D721Med (cell line): Measurements from ENCODE around the gene SPTBN4.

Source experiments
- DNase-seq: peaks from one replicate; pipeline ENCODE4 v3.0.0; 2011; ENCODE audit warnings: low spot score; ENCODE audit not compliant: insufficient read length
- FAIRE-seq: peaks from 2 replicates; lab custom pipeline; 2011; peaks lifted over from hg19 to GRCh38; lab: Jason Lieb, UNC
- TF ChIP-seq, protein P1 (sequence below): IDR thresholded peaks from 2 replicates; pipeline ENCODE4 v1.5.1; 2012; ENCODE audit warnings: mild to moderate bottlenecking, control low read depth; ENCODE audit not compliant: insufficient read depth; ENCODE audit errors: missing control alignments

The SPTBN4 gene

DNA sequence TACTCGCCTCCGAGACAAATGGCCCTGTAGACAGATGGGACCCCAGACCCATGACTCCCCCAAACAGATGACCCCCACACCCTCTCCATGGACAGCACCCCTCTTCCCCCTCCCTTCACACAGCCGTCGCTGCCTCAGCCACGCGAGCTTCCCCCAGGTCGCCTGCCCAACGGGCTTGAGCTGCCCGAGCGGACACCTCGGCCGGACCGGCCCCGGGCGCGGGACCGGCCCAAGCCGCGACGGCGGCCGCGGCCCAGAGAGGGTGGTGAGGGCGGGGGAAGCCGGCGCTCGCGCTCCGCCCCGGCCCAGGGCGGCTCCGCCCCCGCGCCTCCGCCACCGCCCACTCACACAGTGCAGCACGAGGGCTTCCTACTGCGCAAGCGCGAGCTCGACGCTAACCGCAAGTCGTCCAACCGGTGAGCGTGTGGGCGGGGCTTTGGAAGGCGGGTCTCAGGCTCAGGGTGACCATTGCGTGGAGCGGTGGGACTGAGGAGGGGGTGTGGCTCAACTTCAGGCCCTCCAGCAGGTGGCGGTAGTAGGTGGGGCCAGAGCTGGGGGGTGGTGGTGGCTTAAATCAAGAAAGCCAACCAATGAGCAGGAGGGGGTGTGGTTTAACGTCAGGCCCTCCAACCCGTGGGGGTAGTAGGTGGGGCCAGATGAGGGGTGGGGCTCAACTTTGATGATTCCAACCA lies 103.7 kb downstream of the SPTBN4 start:
- no peak for FAIRE-seq

DNA sequence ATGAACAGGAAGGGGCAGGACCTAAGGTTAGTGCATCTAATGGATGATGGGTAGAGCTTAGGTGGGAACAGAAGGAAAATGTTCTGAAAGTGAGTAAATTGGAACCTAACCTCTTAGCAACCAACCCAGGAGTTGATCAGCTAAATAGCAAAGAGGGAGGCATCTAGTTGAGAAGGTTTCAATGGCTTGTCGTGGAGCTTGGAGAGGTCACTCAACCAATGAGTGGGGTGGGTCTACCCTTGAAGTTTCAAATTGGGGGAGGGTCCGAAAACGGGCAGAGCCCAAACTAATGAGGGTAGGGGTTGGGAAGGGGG lies 104.2 kb downstream of the SPTBN4 start:
- no peak for DNase-seq
- TF ChIP-seq, protein P1, sequence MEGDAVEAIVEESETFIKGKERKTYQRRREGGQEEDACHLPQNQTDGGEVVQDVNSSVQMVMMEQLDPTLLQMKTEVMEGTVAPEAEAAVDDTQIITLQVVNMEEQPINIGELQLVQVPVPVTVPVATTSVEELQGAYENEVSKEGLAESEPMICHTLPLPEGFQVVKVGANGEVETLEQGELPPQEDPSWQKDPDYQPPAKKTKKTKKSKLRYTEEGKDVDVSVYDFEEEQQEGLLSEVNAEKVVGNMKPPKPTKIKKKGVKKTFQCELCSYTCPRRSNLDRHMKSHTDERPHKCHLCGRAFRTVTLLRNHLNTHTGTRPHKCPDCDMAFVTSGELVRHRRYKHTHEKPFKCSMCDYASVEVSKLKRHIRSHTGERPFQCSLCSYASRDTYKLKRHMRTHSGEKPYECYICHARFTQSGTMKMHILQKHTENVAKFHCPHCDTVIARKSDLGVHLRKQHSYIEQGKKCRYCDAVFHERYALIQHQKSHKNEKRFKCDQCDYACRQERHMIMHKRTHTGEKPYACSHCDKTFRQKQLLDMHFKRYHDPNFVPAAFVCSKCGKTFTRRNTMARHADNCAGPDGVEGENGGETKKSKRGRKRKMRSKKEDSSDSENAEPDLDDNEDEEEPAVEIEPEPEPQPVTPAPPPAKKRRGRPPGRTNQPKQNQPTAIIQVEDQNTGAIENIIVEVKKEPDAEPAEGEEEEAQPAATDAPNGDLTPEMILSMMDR: no peak
- FAIRE-seq: no peak

More for the DNA sequence above, 103.7 kb downstream of the SPTBN4 start:
- no peak for DNase-seq
- TF ChIP-seq, protein P1: no peak

- TF ChIP-seq, protein P1: no peak
- FAIRE-seq: no peak
These were observed 105.2 kb downstream of the SPTBN4 start for GRCh38 chr19:40571831-40572495.

DNA sequence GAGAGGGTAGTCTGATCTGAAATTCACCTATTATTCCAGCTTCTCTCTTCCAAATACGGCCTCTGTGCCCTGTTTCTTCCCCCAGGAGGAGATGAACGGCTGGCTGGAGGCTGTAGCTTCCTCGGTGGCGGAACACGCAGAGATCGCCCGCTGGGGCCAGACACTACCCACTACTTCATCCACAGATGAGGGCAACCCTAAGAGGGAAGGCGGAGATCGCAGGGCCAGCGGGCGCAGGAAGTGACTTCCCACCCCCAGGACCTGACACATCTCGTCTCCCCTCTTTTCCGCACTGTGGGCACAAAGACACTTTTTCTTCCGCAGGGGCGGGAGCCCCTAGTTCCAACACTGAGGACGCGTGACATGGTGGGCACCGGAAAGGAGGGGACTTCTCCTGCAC lies 108.5 kb downstream of the SPTBN4 start:
- FAIRE-seq (no peak), DNase-seq (no peak)
- TF ChIP-seq, protein P1: no peak

More at GRCh38 chr19:40571831-40572495, 105.2 kb downstream of the SPTBN4 start:
- no peak for DNase-seq

GRCh38 chr19:40576151-40576584 lies 109.4 kb downstream of the SPTBN4 start:
- FAIRE-seq (no peak), DNase-seq (peak; percentile 63)
- TF ChIP-seq, protein P1: no peak

DNA sequence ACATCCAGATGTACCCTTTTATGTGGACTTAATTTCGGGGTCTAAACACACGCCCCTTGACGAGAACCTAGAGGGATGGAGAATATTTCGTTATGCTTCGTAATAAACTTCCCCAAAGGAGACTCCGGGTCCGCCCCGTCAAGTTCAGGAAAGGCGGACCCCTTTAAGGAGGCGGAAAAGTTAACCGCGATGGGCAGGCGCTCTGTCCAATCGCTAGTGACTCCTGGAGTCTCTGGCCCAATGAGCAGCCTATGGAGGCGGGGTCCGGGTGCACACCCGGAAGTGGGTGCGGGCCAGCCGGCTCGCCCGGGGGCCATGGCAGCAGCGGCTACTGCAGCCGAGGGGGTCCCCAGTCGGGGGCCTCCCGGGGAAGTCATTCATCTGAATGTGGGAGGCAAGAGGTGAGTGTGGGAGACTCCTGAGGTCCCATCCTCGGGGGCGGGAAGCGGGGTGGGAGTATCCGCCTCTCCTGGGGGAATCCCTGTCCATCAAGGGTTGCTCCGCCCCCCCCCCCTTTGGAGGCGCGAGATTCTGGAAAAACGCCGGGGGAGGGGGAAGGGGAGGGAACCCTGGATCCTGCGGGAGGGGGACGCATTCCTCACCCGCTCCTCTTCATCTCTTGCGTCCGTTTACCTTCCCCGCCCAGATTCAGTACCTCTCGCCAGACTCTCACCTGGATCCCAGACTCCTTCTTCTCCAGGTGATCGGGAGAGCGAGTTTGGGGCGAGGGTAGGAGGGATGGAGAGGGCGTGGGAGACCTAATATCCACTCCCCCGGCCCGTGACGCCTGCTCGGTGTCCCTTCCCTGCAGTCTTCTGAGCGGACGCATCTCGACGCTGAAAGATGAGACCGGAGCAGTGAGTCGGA lies 110.0 kb downstream of the SPTBN4 start, which contains the start of gene SHKBP1:
Gene SHKBP1, plus strand, starts transcription at position 289 of the 867 bp plus-strand sequence. Its CDS starts 27 bp downstream, at position 316.
- no peak for FAIRE-seq
- DNase-seq: peak; percentile 99
- TF ChIP-seq, protein P1: no peak
